ENCODE measurements around the gene OR2F1.

OR2F1 gene

GRCh38 chr7:143978585-143978984 is 23.9 kb downstream of the OR2F1 start:
- no peak overlapping the region for H3K27ac ChIP-seq
- TF ChIP-seq ZFX (IDR thresholded peaks at IDR 0.05): no peak
- TF ChIP-seq, protein P1, sequence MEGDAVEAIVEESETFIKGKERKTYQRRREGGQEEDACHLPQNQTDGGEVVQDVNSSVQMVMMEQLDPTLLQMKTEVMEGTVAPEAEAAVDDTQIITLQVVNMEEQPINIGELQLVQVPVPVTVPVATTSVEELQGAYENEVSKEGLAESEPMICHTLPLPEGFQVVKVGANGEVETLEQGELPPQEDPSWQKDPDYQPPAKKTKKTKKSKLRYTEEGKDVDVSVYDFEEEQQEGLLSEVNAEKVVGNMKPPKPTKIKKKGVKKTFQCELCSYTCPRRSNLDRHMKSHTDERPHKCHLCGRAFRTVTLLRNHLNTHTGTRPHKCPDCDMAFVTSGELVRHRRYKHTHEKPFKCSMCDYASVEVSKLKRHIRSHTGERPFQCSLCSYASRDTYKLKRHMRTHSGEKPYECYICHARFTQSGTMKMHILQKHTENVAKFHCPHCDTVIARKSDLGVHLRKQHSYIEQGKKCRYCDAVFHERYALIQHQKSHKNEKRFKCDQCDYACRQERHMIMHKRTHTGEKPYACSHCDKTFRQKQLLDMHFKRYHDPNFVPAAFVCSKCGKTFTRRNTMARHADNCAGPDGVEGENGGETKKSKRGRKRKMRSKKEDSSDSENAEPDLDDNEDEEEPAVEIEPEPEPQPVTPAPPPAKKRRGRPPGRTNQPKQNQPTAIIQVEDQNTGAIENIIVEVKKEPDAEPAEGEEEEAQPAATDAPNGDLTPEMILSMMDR (conservative IDR thresholded peaks at IDR 0.05): no peak

DNA sequence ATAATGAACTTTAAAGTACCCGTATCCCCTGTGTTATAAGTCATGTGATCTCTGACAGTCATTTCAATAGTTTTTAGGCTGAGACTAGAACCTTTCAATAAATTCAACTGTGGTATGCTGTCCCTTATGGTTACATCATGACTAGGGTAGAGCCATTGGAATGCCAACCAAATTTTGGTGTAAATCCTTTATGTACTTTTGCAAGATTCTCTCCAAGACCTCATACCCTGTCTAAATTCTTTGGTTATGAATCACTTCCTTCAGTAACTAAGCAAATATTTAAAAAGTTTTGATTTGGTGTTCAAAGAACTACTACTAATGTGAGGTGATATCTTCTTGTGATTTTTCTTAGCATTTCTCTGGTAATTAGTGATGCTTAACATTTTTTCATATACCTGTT is 24.7 kb downstream of the OR2F1 start:
- no peak for TF ChIP-seq ZFX (IDR thresholded peaks at IDR 0.05)
- TF ChIP-seq, protein P1 (conservative IDR thresholded peaks at IDR 0.05): no peak
- no peak overlapping the region for H3K27ac ChIP-seq

DNA sequence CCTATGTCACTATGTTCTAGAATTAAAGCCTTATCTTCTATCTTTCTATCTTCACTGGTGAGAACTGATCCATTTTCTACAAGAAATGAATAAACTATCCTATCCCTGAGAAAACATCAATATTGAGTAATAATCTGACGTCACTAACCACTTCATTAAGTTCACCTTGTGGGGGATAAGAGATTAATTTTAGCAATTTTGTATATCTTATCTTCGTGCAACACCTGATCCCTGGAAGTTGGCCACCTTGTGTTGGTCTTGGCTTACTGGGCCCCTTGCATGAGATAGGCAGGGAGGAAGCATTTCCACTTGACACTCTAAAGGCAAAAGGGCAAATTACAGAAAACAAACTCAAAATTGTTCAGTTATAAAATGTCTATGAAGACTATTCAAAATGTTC is 25.4 kb downstream of the OR2F1 start:
- no peak overlapping the region for H3K27ac ChIP-seq
- TF ChIP-seq ZFX (IDR thresholded peaks at IDR 0.05): no peak
- TF ChIP-seq, protein P1 (conservative IDR thresholded peaks at IDR 0.05): no peak

GRCh38 chr7:143980746-143981510 is 26.3 kb downstream of the OR2F1 start:
- TF ChIP-seq ZFX (IDR thresholded peaks at IDR 0.05): no peak
- TF ChIP-seq, protein P1 (conservative IDR thresholded peaks at IDR 0.05): no peak
- no peak overlapping the region for H3K27ac ChIP-seq

DNA sequence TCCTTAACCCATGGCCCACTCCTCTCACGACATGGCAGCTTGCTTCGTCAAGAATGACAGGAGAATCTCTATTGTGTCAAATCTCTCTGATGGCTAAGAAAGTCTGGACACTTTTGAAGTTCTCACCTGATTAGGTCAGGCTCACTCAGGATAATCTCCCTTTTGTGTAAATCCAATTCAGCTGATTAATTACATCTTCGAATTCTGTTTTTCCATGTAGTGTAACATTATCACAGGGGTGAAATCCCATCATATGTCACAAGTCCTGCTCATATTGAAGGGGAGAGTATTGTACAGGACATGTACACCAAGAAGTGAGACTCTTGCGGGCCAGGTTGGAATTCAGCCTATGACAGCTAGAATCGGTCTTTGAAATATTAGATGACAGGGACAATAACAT is 29.3 kb downstream of the OR2F1 start:
- TF ChIP-seq, protein P1 (conservative IDR thresholded peaks at IDR 0.05): no peak
- no peak for TF ChIP-seq ZFX (IDR thresholded peaks at IDR 0.05)
- H3K27ac ChIP-seq: no peak overlapping the region

GRCh38 chr7:143987513-143987912 is 32.9 kb downstream of the OR2F1 start:
- H3K27ac ChIP-seq: no peak overlapping the region
- TF ChIP-seq, protein P1 (conservative IDR thresholded peaks at IDR 0.05): no peak
- no peak for TF ChIP-seq ZFX (IDR thresholded peaks at IDR 0.05)

- no peak overlapping the region for H3K27ac ChIP-seq
- TF ChIP-seq, protein P1 (conservative IDR thresholded peaks at IDR 0.05): no peak
- no peak for TF ChIP-seq ZFX (IDR thresholded peaks at IDR 0.05)
Measured at GRCh38 chr7:143988976-143989745, 34.5 kb downstream of the OR2F1 start.

All from C4-2B (cell line).